GM23338 (cell line): ENCODE results near the gene CSNK1A1L.

ENCODE experiments used
- CREB1 ChIP-seq: fragments of 250-450 bp; sonication (Bioruptor Pico); IDR thresholded peaks from 2 replicates; pipeline ENCODE4 v1.5.0; 2020; ENCODE audit warnings: low read depth, mild to moderate bottlenecking, moderate library complexity
- EZH2 ChIP-seq: fragments of 200-600 bp; sonication (generic); IDR thresholded peaks from one replicate; pipeline ENCODE4 v1.8.0; 2017; ENCODE audit warnings: antibody characterized with exemption, mild to moderate bottlenecking, low read depth; ENCODE audit not compliant: unreplicated experiment
- EZH2phosphoT487 ChIP-seq: fragments of 200-600 bp; sonication (generic); IDR thresholded peaks from one replicate; pipeline ENCODE4 v1.8.1; 2018; ENCODE audit warnings: antibody characterized with exemption; ENCODE audit not compliant: unreplicated experiment
- JUNB ChIP-seq: IDR thresholded peaks from one replicate; pipeline ENCODE4 v1.6.1; 2016; ENCODE audit warnings: antibody characterized with exemption; ENCODE audit not compliant: unreplicated experiment
- NANOG ChIP-seq: IDR thresholded peaks from 2 replicates; pipeline ENCODE4 v1.6.1; 2016; ENCODE audit warnings: antibody characterized with exemption, borderline replicate concordance
- POLR2AphosphoS5 ChIP-seq: IDR thresholded peaks from 2 replicates; pipeline ENCODE4 v1.6.1; 2016; ENCODE audit warnings: antibody characterized with exemption, low read depth
- REST ChIP-seq: IDR thresholded peaks from one replicate; pipeline ENCODE4 v1.6.1; 2018; ENCODE audit warnings: antibody characterized with exemption; ENCODE audit not compliant: unreplicated experiment
- ZNF114 ChIP-seq: fragments of 250-450 bp; sonication (Bioruptor Pico); IDR thresholded peaks from 2 replicates; pipeline ENCODE4 v1.5.0; 2020; ENCODE audit warnings: mild to moderate bottlenecking, moderate library complexity
- ZNF331 ChIP-seq: fragments of 250-450 bp; sonication (Bioruptor Pico); IDR thresholded peaks from 2 replicates; pipeline ENCODE4 v1.5.0; 2020; ENCODE audit warnings: low read depth, mild to moderate bottlenecking, moderate library complexity
- TF ChIP-seq, protein P1 (sequence below), 2 experiments: fragments of 200-600 bp in 1 of 2; sonication (generic) in 1 of 2; conservative IDR thresholded peaks; 2 replicates each; pipeline versions ENCODE4 v1.5.1 to v1.6.1; 2016 to 2017; ENCODE audit warnings: antibody characterized with exemption in 2 of 2, low read depth in 2 of 2, mild to moderate bottlenecking in 2 of 2, moderate library complexity in 1 of 2
- TF ChIP-seq, protein P2 (sequence below): IDR thresholded peaks from 2 replicates; pipeline ENCODE4 v1.6.1; 2016; ENCODE audit warnings: antibody characterized with exemption

DNA sequence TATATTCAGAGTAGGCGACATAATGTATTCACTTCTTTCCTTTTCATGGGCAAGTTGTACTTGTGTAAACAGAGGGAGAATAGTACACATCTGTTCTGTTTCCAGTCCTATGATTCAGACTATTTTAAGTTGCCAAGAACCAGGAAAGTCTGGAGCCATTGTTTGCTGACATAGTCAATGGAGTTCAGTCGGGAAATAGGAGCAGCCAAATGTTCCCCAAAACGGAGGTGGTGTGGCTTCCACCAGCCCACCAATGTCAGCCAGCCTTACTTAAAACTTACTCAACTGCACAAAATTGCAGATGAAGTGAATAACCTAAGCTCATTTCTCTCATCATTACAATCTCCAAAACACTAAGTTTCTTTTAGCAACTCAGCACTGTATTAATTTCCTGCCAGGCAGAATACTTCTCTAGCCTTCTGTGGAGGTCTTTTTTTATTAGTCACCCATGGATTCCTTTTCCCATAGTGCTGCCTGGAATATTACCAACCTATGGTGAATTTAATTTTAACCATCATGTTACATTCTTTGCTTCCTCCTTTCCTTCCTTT lies 22.3 kb upstream of the CSNK1A1L start:
- TF ChIP-seq, protein P1, sequence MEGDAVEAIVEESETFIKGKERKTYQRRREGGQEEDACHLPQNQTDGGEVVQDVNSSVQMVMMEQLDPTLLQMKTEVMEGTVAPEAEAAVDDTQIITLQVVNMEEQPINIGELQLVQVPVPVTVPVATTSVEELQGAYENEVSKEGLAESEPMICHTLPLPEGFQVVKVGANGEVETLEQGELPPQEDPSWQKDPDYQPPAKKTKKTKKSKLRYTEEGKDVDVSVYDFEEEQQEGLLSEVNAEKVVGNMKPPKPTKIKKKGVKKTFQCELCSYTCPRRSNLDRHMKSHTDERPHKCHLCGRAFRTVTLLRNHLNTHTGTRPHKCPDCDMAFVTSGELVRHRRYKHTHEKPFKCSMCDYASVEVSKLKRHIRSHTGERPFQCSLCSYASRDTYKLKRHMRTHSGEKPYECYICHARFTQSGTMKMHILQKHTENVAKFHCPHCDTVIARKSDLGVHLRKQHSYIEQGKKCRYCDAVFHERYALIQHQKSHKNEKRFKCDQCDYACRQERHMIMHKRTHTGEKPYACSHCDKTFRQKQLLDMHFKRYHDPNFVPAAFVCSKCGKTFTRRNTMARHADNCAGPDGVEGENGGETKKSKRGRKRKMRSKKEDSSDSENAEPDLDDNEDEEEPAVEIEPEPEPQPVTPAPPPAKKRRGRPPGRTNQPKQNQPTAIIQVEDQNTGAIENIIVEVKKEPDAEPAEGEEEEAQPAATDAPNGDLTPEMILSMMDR (conservative IDR thresholded peaks at IDR 0.05; ENCODE audit: low read depth in 2 of 2): no peak
- TF ChIP-seq POLR2AphosphoS5 (no peak), ZNF114 (CRISPR knock-in tag) (no peak), EZH2 (no peak), REST (no peak), JUNB (no peak), CREB1 (CRISPR knock-in tag) (no peak), EZH2phosphoT487 (no peak), ZNF331 (CRISPR knock-in tag) (no peak), NANOG (no peak)
- TF ChIP-seq, protein P2, sequence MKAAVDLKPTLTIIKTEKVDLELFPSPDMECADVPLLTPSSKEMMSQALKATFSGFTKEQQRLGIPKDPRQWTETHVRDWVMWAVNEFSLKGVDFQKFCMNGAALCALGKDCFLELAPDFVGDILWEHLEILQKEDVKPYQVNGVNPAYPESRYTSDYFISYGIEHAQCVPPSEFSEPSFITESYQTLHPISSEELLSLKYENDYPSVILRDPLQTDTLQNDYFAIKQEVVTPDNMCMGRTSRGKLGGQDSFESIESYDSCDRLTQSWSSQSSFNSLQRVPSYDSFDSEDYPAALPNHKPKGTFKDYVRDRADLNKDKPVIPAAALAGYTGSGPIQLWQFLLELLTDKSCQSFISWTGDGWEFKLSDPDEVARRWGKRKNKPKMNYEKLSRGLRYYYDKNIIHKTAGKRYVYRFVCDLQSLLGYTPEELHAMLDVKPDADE: no peak
